Astrocyte (in vitro differentiated cells and primary cell): ENCODE results near the gene IGFALS. TPM values are rescaled to one million over a fixed set of nuclear protein-coding genes. Genes with fewer than 3 reads are reported as not detected.
A peak's percentile ranks its signal among the peaks of the same experiment; 100 is the strongest.

Source experiments
- DNase-seq: peaks from one replicate; pipeline ENCODE4 v3.0.0-alpha.2; 2010; ENCODE audit warnings: low read depth
- FAIRE-seq: peaks from 2 replicates; lab custom pipeline; 2011; peaks lifted over from hg19 to GRCh38; lab: Jason Lieb, UNC
- H2AFZ ChIP-seq: 2 replicates; pipeline ENCODE4 v1.6.0; 2012; ENCODE audit warnings: low read depth, low read length, inconsistent platforms
- H3K27ac ChIP-seq: 2 replicates; pipeline ENCODE4 v1.5.1; 2011; ENCODE audit warnings: low read depth, low read length, inconsistent platforms
- H3K27me3 ChIP-seq: 2 replicates; pipeline ENCODE4 v1.6.0; 2011; ENCODE audit warnings: low read length, inconsistent platforms; ENCODE audit not compliant: insufficient read depth
- H3K36me3 ChIP-seq: 2 replicates; pipeline ENCODE4 v1.5.1; 2011; ENCODE audit warnings: low read length, inconsistent platforms; ENCODE audit not compliant: insufficient read depth
- H3K4me1 ChIP-seq: 2 replicates; pipeline ENCODE4 v1.5.1; 2011; ENCODE audit warnings: low read length, inconsistent platforms; ENCODE audit not compliant: insufficient read depth
- H3K4me2 ChIP-seq: 2 replicates; pipeline ENCODE4 v1.6.0; 2012; ENCODE audit warnings: low read length, inconsistent platforms
- H3K4me3 ChIP-seq: 2 replicates; pipeline ENCODE4 v1.5.1; 2011; ENCODE audit warnings: low read depth, mild to moderate bottlenecking, low read length, inconsistent platforms; ENCODE audit not compliant: insufficient read depth
- H3K79me2 ChIP-seq: 2 replicates; pipeline ENCODE4 v1.6.0; 2012; ENCODE audit warnings: mild to moderate bottlenecking, low read length, inconsistent platforms; ENCODE audit not compliant: insufficient read depth
- H3K9ac ChIP-seq: 2 replicates; pipeline ENCODE4 v1.6.0; 2012; ENCODE audit warnings: mild to moderate bottlenecking, low read length, inconsistent platforms
- H3K9me3 ChIP-seq: 2 replicates; pipeline ENCODE4 v1.5.1; 2012; ENCODE audit warnings: low read depth, mild to moderate bottlenecking, low read length, inconsistent platforms; ENCODE audit not compliant: insufficient read depth
- H4K20me1 ChIP-seq: 2 replicates; pipeline ENCODE4 v1.6.0; 2012; ENCODE audit warnings: low read length, inconsistent platforms; ENCODE audit not compliant: insufficient read depth
- H3K27ac Mint-ChIP-seq: one replicate; pipeline ENCODE4 v1.8.0; 2021; ENCODE audit warnings: mild to moderate bottlenecking, mixed read lengths; ENCODE audit not compliant: unreplicated experiment
- H3K27me3 Mint-ChIP-seq: one replicate; pipeline ENCODE4 v1.8.0; 2021; ENCODE audit warnings: low read depth, mixed read lengths; ENCODE audit not compliant: unreplicated experiment
- H3K36me3 Mint-ChIP-seq: one replicate; pipeline ENCODE4 v1.8.0; 2021; ENCODE audit warnings: low read depth, mixed read lengths; ENCODE audit not compliant: unreplicated experiment
- H3K4me1 Mint-ChIP-seq: one replicate; pipeline ENCODE4 v1.8.0; 2021; ENCODE audit warnings: low read depth, mixed read lengths; ENCODE audit not compliant: unreplicated experiment
- H3K4me3 Mint-ChIP-seq: one replicate; pipeline ENCODE4 v1.8.0; 2021; ENCODE audit warnings: mild to moderate bottlenecking, moderate library complexity, mixed read lengths; ENCODE audit not compliant: unreplicated experiment
- H3K9me3 Mint-ChIP-seq: one replicate; pipeline ENCODE4 v1.8.0; 2021; ENCODE audit warnings: mild to moderate bottlenecking, mixed read lengths; ENCODE audit not compliant: unreplicated experiment
- EZH2 ChIP-seq: IDR thresholded peaks from 2 replicates; pipeline ENCODE4 v1.6.1; 2012; ENCODE audit warnings: mild to moderate bottlenecking, low read length, inconsistent platforms; ENCODE audit not compliant: insufficient read depth
- total RNA-seq: library from RNA; stranded (reverse); gene quantifications from 2 replicates; pipeline ENCODE4 v1.2.1, GENCODE V29; 2021
- TF ChIP-seq, protein P1 (sequence below): IDR thresholded peaks from 2 replicates; pipeline ENCODE4 v1.5.1; 2011; ENCODE audit warnings: low read depth, mild to moderate bottlenecking, inconsistent platforms, low read length, moderate library complexity; ENCODE audit not compliant: insufficient read depth

Gene IGFALS
- total RNA-seq, 1 donor from 2014 or later: not detected

DNA sequence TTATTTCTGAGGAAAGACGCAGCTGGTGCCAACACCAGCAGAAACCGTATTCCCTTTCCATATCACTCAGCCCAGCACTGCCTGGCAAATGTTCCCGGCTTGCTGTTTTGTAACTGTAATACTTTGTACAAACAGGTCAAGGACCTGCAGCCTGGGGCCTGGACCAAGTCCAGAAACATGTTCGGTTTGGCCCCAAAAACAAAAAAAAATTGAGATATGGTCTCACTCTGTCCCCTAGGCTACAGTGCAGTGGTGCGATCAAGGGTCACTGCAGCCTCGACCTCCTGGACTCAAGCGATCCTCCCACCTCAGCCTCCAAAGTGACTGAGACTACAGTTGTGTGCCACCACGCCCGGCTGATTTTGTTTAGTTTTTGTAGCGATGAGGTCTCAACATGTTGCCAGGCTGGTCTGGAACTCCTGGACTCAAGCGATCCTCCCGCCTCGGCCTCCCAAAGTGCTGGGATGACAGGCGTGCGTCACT lies 31.9 kb upstream of the IGFALS start:
- peaks cover 5% of the 10 kb centered on the region for H3K4me1 ChIP-seq
- H3K4me2 ChIP-seq: peak overlapping the region; percentile 94
- peaks cover 10% of the 10 kb centered on the region for H3K4me1 Mint-ChIP-seq
- H4K20me1 ChIP-seq: peaks cover 23% of the 10 kb centered on the region
- no peak for TF ChIP-seq EZH2
- TF ChIP-seq, protein P1, sequence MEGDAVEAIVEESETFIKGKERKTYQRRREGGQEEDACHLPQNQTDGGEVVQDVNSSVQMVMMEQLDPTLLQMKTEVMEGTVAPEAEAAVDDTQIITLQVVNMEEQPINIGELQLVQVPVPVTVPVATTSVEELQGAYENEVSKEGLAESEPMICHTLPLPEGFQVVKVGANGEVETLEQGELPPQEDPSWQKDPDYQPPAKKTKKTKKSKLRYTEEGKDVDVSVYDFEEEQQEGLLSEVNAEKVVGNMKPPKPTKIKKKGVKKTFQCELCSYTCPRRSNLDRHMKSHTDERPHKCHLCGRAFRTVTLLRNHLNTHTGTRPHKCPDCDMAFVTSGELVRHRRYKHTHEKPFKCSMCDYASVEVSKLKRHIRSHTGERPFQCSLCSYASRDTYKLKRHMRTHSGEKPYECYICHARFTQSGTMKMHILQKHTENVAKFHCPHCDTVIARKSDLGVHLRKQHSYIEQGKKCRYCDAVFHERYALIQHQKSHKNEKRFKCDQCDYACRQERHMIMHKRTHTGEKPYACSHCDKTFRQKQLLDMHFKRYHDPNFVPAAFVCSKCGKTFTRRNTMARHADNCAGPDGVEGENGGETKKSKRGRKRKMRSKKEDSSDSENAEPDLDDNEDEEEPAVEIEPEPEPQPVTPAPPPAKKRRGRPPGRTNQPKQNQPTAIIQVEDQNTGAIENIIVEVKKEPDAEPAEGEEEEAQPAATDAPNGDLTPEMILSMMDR: no peak
- H3K27me3 Mint-ChIP-seq: no peaks in the 10 kb centered on the region
- no peak for DNase-seq
- no peak overlapping the region for H2AFZ ChIP-seq
- FAIRE-seq: no peak
- H3K27ac Mint-ChIP-seq: no peak overlapping the region
- peaks cover 34% of the 10 kb centered on the region for H3K79me2 ChIP-seq
- H3K4me3 ChIP-seq: peak overlapping the region; percentile 99
- peaks cover 4% of the 10 kb centered on the region for H3K36me3 ChIP-seq
- H3K4me3 Mint-ChIP-seq: peak overlapping the region; percentile 80
- H3K27ac ChIP-seq: no peak overlapping the region
- H3K9ac ChIP-seq: peak overlapping the region; percentile 88
- H3K9me3 Mint-ChIP-seq: no peaks in the 10 kb centered on the region
- peaks cover 2% of the 10 kb centered on the region for H3K36me3 Mint-ChIP-seq
- H3K9me3 ChIP-seq: no peaks in the 10 kb centered on the region
- no peaks in the 10 kb centered on the region for H3K27me3 ChIP-seq

DNA sequence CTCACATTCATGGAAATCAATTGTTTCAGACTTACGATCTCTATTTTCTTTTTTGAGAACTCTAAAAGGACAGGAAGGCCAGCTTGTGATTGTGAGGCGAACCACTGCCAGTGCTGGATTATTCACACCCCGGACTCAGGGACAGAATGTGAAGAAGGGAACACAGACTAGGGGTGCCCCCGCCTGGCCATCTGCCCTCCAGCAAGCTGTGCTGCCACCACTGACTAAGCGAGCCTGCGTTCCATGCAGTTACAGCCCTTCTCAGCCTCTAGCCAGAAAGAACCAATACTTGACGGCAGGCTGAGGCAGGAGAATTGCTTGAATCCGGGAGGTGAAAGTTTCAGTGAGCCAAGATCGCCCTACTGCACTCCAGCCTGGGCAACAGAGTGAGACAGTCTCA lies 30.3 kb upstream of the IGFALS start:
- no peaks in the 10 kb centered on the region for H3K9me3 ChIP-seq
- no peaks in the 10 kb centered on the region for H3K36me3 ChIP-seq
- peak; percentile 34 for DNase-seq
- no peak for FAIRE-seq
- peak overlapping the region; percentile 31 for H3K27ac Mint-ChIP-seq
- no peaks in the 10 kb centered on the region for H3K27me3 ChIP-seq
- no peak overlapping the region for H3K27ac ChIP-seq
- H4K20me1 ChIP-seq: peaks cover 12% of the 10 kb centered on the region
- peaks cover 5% of the 10 kb centered on the region for H3K4me1 ChIP-seq
- no peak for TF ChIP-seq EZH2
- TF ChIP-seq, protein P1: peak; percentile 17
- H3K79me2 ChIP-seq: peaks cover 22% of the 10 kb centered on the region
- H3K27me3 Mint-ChIP-seq: no peaks in the 10 kb centered on the region
- peaks cover 3% of the 10 kb centered on the region for H3K36me3 Mint-ChIP-seq
- peaks cover 5% of the 10 kb centered on the region for H3K4me1 Mint-ChIP-seq
- no peak overlapping the region for H3K9ac ChIP-seq
- no peak overlapping the region for H3K4me2 ChIP-seq
- H3K4me3 Mint-ChIP-seq: peak overlapping the region; percentile 58
- no peak overlapping the region for H3K4me3 ChIP-seq
- H2AFZ ChIP-seq: no peak overlapping the region
- H3K9me3 Mint-ChIP-seq: no peaks in the 10 kb centered on the region

DNA sequence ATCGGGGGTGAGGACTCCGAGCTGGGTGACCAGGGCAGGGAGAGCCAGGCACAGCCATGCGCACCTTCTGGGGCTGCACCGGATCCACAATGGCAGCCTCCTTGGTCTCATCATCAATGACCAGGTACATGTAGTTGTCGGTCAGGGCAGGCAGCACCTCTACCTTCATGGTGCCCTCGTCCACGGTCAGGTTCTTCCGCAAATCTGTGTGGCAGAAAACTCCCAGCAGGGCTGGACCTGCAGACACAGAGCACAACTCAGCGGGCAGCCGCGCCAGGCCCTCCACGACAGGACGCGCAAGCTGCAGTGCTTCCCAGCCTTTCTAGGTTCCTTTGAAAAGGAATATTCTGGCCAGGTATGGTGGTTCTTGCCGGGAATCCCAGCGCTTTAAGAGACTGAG lies 29.3 kb upstream of the IGFALS start:
- Histone ChIP-seq H3K4me2 (no peak overlapping the region), H3K36me3 (no peaks in the 10 kb centered on the region), H3K9me3 (no peaks in the 10 kb centered on the region), H3K9ac (no peak overlapping the region), H3K27me3 (no peaks in the 10 kb centered on the region), H3K4me3 (no peak overlapping the region), H2AFZ (no peak overlapping the region), H3K27ac (no peak overlapping the region), H3K79me2 (peaks cover 13% of the 10 kb centered on the region), H3K4me1 (peaks cover 5% of the 10 kb centered on the region), H4K20me1 (peaks cover 11% of the 10 kb centered on the region)
- DNase-seq (no peak), FAIRE-seq (no peak)
- Mint-ChIP-seq H3K4me3 (no peak overlapping the region), H3K27ac (no peak overlapping the region), H3K4me1 (no peaks in the 10 kb centered on the region), H3K36me3 (peaks cover 3% of the 10 kb centered on the region), H3K9me3 (no peaks in the 10 kb centered on the region), H3K27me3 (no peaks in the 10 kb centered on the region)
- TF ChIP-seq, protein P1: no peak
- TF ChIP-seq EZH2: no peak
